Measurements from ENCODE around the gene ADAMTSL3.
"Not testable (repeated sequence)": the region's sequence is repeated elsewhere in the genome, so short reads cannot be mapped to it uniquely, and the experiment has no call there.

ADAMTSL3 gene

GRCh38 chr15:83993591-83993990 lies 339.7 kb downstream of the ADAMTSL3 start:
- no peak for DNase-seq

DNA sequence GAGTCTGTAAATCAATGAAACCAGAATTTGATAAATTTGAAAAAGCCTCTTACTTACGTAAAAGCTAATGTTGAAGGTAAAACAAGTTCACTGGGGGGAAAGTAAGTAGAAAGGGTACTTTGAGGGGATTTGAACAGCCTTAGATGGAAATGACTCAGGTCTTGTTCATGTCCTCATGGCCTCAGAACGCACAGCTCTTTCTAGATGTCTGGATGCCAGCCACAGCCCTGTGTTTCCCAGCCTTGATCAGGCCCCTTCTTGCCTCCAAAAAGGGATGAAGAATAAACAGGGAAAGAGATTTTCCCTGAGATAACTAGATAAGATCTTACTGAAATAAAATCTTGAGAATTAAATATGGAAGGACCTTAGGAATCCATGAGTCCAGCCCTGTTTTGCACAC lies 344.6 kb downstream of the ADAMTSL3 start:
- no peak for DNase-seq

DNA sequence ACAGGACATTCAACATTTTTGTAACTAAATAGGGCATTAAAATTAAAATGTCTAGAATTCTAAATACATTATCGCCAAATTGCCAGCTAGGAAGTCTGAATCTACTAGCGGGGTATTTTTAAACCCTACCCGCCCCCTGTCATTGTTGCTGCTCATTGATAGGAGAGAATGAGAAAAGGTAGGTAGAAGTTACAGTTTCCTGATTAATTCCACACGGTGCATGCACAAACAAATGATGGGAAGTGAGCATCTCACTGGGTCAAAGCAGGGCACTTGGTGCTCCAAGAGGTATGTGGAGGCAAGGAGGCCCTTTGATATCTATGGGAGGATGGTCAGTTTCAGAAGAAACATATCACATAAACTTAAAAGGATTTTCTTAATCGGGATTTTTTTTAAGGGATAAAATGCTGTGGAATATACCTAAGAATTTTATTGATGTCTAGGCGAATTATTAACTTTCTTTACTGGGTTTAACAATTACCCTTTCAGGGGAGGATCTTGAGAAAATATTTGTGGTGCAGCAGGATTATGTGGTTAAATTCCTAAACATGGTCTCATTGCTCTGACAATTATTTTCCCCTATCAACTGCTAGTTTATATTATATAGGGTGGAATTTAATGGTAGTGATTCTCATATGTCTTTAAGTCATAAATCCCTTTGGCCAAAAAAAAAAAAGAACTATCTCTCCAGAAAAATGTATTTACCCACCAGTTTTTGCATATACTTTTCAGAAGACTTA lies 345.6 kb downstream of the ADAMTSL3 start:
- DNase-seq: no peak

DNA sequence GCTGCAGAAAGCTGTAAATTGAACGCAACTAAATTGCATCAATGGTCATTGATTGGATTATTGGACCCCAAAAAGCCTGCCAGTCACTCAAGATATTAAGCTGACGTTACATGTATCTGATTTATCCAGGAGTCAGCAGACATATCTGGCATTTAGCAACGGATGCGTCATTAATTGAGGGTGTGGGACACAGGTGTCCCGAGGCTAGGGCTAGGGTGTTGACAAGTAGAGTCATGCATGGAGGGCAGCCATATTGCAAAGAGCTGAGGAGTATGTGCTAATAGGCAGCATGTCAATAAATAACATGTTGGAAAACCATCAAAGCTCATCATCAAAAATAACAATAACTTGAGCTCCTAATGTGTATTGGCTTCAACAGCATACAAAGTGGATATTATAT lies 347.1 kb downstream of the ADAMTSL3 start:
- DNase-seq: no peak

GRCh38 chr15:84001655-84002054 lies 347.7 kb downstream of the ADAMTSL3 start:
- no peak for DNase-seq

- no peak for DNase-seq
Measured at GRCh38 chr15:84003791-84004503, 350.0 kb downstream of the ADAMTSL3 start.

- no peak for DNase-seq
Measured at GRCh38 chr15:84006421-84006820, 352.5 kb downstream of the ADAMTSL3 start.

- no peak for DNase-seq
Measured at GRCh38 chr15:84009616-84010015, 355.7 kb downstream of the ADAMTSL3 start.

DNA sequence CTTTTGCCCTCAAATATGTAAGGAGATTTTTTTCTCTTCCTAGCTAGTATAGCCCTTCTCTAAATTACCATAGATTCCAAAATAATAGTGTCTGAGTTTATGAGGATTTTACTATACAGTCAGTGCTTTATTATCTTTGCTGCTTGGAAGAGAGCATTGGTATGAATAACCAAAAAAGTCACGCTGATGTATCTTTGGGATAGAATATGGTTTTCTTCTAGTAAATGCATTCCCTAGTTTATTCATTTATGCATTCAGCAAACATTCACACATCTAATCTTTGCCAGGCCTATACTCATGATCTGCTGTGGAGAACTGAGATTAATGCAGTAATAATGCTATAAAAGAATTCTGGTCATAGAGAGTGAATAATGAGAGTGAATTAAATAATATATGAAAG lies 356.3 kb downstream of the ADAMTSL3 start:
- no peak for DNase-seq

DNA sequence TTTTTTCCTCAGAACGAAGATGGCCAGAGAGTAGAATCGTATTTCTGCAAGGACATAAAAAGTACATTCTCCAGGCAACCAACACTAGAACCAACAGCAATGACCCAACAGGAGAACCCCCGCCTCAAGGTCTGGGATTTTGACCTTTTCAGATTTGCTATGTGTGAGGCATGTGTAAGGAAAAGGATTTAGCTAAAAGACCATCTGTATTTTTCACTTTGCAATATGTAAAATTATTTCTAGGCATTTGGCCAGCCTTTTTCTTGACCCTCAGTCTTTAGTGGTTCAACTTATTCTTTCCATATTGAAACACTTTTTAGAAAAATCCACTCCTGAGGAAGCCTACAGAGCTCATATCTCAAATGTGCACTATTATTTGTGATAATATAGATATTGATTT lies 362.4 kb downstream of the ADAMTSL3 start:
- no peak for DNase-seq

DNA sequence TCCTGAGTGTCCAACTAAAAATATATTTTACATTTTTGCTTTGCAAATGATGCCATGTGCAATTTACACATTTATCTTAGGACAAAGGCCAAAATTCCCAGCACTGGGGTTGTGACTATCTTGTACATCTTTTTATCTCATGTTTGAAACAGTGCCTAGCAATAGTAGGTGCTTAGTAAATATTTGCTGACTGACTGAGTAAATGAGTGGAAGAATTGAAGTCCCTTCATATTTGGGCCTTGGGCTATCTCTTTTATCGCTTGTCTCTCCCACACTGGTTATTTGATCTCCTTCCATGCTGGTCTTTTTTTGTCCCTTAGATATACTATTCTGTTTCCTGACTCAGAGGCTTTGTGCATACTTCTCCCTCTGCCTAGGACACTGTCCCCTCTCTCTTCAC lies 368.6 kb downstream of the ADAMTSL3 start:
- no peak for DNase-seq

- no peak for DNase-seq
Measured at GRCh38 chr15:84023636-84024035, 369.7 kb downstream of the ADAMTSL3 start.

GRCh38 chr15:84033793-84034553 lies 380.1 kb downstream of the ADAMTSL3 start:
- no peak for DNase-seq

GRCh38 chr15:84034578-84035398 lies 380.9 kb downstream of the ADAMTSL3 start:
- DNase-seq: no peak

DNA sequence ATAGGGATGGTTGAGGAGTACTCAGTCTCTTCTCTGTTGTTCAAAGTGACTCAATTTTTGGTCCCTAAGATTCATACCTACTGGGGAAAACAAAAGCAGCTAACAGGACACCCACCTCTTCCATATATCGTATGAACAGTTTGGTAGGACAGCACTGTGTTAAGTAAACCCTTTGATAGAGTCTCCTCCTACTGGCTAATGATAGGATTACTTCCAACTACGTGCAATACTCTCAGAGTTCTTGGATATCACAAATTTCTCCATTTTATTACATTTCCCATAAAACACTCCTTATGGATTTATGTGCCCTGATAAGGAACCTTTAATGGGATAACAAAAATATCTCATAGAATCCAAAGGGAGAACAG lies 381.5 kb downstream of the ADAMTSL3 start:
- DNase-seq: no peak

DNA sequence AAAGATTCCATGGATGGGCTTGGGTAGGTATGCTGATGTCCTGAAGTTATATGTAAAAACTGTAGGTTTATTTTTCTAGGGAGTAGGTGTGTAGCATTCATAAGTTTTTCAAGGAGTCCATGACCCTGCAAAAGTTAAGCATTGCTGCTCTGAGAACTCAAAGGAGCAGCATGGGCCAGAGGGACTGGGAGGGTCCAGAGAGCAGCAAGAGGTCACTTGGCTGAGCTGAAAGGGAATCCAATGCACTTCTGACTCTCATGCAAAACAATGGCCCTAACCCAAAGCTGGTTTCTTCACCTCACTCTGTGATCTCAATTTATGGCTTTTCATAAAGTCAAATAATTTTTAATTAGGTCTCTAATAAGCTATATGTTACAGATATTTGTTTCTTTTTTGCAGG lies 383.4 kb downstream of the ADAMTSL3 start:
- no peak for DNase-seq

DNA sequence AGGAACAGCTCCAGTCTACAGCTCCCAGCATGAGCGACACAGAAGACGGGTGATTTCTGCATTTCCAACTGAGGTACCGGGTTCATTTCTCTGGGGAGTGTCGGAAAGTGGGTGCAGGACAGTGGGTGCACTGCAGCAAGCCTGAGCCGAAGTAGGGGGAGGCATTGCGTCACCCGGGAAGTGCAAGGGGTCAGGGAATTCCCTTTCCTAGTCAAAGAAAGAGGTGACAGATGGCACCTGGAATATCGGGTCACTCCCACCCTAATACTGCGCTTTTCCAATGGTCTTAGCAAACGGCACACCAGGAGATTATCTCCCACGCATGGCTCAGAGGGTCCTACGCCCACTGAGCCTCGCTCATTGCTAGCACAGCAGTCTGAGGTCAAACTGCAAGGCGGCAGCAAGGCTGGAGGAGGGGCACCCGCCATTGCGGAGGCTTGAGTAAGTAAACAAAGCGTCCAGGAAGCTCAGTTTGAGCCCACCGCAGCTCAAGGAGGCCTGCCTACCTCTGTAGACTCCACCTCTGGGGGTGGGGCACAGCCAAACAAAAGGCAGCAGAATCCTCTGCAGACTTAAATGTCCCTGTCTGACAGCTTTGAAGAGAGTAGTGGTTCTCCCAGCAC lies 388.6 kb downstream of the ADAMTSL3 start:
- not testable (repeated sequence) for DNase-seq

GRCh38 chr15:84046064-84046637 lies 392.2 kb downstream of the ADAMTSL3 start:
- DNase-seq: no peak

DNA sequence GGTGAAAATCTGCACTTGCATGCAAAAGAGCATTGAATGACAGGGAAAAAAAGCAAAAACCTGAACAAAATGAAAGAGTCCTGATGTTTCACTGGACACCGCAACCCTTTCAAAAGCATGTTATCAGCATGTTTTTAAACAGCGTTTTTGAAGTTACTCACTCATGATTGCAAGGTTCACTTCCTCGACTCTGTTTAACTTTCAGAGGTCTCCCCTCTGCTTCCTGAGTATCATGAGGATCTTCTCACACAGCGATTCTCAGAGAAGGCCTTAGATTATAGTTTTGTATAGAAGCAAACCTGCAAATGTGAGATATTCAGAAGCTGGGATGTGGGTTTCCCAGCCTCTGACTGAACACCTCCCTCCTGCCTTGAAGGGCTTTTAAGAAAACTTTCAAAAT lies 395.6 kb downstream of the ADAMTSL3 start:
- not testable (repeated sequence) for DNase-seq

GRCh38 chr15:84050076-84050475 lies 396.2 kb downstream of the ADAMTSL3 start:
- no peak for DNase-seq

DNA sequence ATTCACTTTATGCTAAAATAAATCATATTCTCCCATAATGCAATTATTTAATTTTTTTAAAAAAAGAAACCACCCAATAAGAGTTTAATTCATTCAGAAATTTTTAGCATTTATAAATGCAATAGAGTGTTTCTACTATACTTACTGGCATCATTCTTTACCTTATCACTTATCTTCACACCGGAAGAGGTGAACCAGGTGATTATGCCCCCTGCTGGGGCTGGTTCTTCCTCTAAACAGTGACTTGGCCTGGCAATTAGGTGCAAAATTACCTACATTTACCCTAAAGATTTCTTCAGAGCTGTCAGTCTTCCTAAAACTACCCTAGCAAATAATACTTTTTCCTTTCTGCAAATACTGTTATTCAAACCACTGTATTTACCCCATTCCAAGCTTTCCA lies 397.2 kb downstream of the ADAMTSL3 start:
- not testable (repeated sequence) for DNase-seq

DNA sequence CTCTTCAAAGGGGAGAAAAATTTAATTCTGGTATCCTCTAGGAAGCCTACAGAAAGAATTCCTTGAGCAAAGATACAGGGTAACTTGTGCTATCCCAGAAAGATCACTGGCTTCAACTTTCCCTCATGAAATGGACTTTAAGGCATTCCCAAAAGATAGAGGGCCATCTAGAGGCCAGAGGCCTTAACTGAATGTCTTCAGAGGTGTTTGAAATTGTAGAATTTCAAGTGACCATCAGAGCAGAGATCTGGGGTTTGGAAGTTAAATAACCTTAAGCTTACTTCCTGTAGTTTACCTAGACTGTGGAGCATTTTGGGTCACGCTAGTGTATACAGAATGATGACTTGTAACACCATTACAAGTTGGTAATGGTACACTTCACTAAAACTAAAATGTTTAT lies 400.6 kb downstream of the ADAMTSL3 start:
- DNase-seq: not testable (repeated sequence)
